DLD1 (cell line): ENCODE results near the gene VEGFA.

ENCODE experiments used
- in situ Hi-C: cut with HindIII; loops from 2 replicates; pipeline ENCODE4 v1.10.0; 2017; ENCODE audit warnings: low sequenced_read_pairs

VEGFA gene

GRCh38 chr6:43738877-43739641 is 31.0 kb upstream of the VEGFA start:
- in situ Hi-C loops: no loop called here

GRCh38 chr6:43739642-43740091 is 30.3 kb upstream of the VEGFA start:
- in situ Hi-C loops: no loop called here

- in situ Hi-C loops: no loop called here
Observed at GRCh38 chr6:43740321-43740960, 29.6 kb upstream of the VEGFA start.

- in situ Hi-C loops: no loop called here
Observed at GRCh38 chr6:43740961-43741764, 28.8 kb upstream of the VEGFA start.

GRCh38 chr6:43741829-43742228 is 28.2 kb upstream of the VEGFA start:
- in situ Hi-C loops: no loop called here

GRCh38 chr6:43742285-43742684 is 27.7 kb upstream of the VEGFA start:
- in situ Hi-C loops: no loop called here

- in situ Hi-C loops: no loop called here
Observed at GRCh38 chr6:43742931-43743632, 26.9 kb upstream of the VEGFA start.

GRCh38 chr6:43743682-43744381 is 26.2 kb upstream of the VEGFA start:
- in situ Hi-C loops: no loop called here

- in situ Hi-C loops: no loop called here
Observed at GRCh38 chr6:43744491-43744890, 25.5 kb upstream of the VEGFA start.

- in situ Hi-C loops: no loop called here
Observed at GRCh38 chr6:43744931-43745727, 24.9 kb upstream of the VEGFA start.

- in situ Hi-C loops: no loop called here
Observed at GRCh38 chr6:43746071-43746470, 23.9 kb upstream of the VEGFA start.

GRCh38 chr6:43746613-43747102 is 23.4 kb upstream of the VEGFA start:
- in situ Hi-C loops: no loop called here

GRCh38 chr6:43747784-43748183 is 22.2 kb upstream of the VEGFA start:
- in situ Hi-C loops: no loop called here

GRCh38 chr6:43748765-43749164 is 21.2 kb upstream of the VEGFA start:
- in situ Hi-C loops: no loop called here

- in situ Hi-C loops: no loop called here
Observed at GRCh38 chr6:43749461-43749860, 20.6 kb upstream of the VEGFA start.

- in situ Hi-C loops: no loop called here
Observed at GRCh38 chr6:43750622-43751021, 19.4 kb upstream of the VEGFA start.

GRCh38 chr6:43753570-43754183 is 16.3 kb upstream of the VEGFA start:
- in situ Hi-C loops: no loop called here

- in situ Hi-C loops: no loop called here
Observed at GRCh38 chr6:43757966-43758616, 11.9 kb upstream of the VEGFA start.
